H1 (cell line): ENCODE measurements around the gene TRAF3IP3. TPM values are rescaled to one million over a fixed set of nuclear protein-coding genes. Genes with fewer than 3 reads are reported as not detected.

Experiments used
- CTCF ChIA-PET: fragments of 300-600 bp; sonication (Branson Sonifier 250); formaldehyde crosslinking; loops from one replicate; lab custom pipeline; 2021; ENCODE audit not compliant: partially characterized antibody; lab: Charles Lee
- POLR2A ChIA-PET: fragments of 300-600 bp; sonication (Branson Sonifier 250); formaldehyde crosslinking; loops from one replicate; lab custom pipeline; 2021; ENCODE audit warnings: inconsistent platforms; ENCODE audit not compliant: partially characterized antibody; lab: Charles Lee
- DNase-seq, 2 experiments: peaks; one replicate each; pipeline versions ENCODE4 v3.0.0 to v3.0.0-alpha.2; 2010 to 2022; ENCODE audit warnings: low spot score in 2 of 2, low read depth in 1 of 2, mixed read lengths in 1 of 2
- FAIRE-seq: peaks from 2 replicates; lab custom pipeline; 2011; peaks lifted over from hg19 to GRCh38; lab: Jason Lieb, UNC
- H2AFZ ChIP-seq: 2 replicates; pipeline ENCODE4 v1.8.1; 2012; ENCODE audit warnings: low read length, inconsistent platforms
- H2AK5ac ChIP-seq: 2 replicates; pipeline ENCODE4 v1.6.1; 2013; ENCODE audit warnings: low read depth, low read length
- H2BK120ac ChIP-seq: replicated peaks from 2 replicates; pipeline ENCODE3; 2013; ENCODE audit warnings: low read depth, low read length, inconsistent platforms
- H2BK12ac ChIP-seq: 2 replicates; pipeline ENCODE4 v1.6.1; 2013; ENCODE audit warnings: low read depth, low read length
- H2BK15ac ChIP-seq: 2 replicates; pipeline ENCODE4 v1.6.1; 2013; ENCODE audit warnings: low read length
- H2BK20ac ChIP-seq: 2 replicates; pipeline ENCODE4 v1.6.1; 2013; ENCODE audit warnings: low read length
- H2BK5ac ChIP-seq: 2 replicates; pipeline ENCODE4 v1.6.1; 2013; ENCODE audit warnings: low read depth, low read length
- H3K14ac ChIP-seq: 2 replicates; pipeline ENCODE4 v1.6.1; 2013; ENCODE audit warnings: inconsistent platforms; ENCODE audit not compliant: insufficient read length
- H3K18ac ChIP-seq: 2 replicates; pipeline ENCODE4 v1.6.1; 2013; ENCODE audit warnings: low read length; ENCODE audit errors: extremely low read depth
- H3K23ac ChIP-seq: 2 replicates; pipeline ENCODE4 v1.6.1; 2013; ENCODE audit warnings: inconsistent platforms; ENCODE audit not compliant: insufficient read length
- H3K23me2 ChIP-seq: 2 replicates; pipeline ENCODE4 v1.6.1; 2013; ENCODE audit warnings: low read depth, low read length
- H3K27ac ChIP-seq: 2 replicates; pipeline ENCODE4 v1.6.1; 2011; ENCODE audit warnings: low read depth, low read length, inconsistent platforms
- H3K27me3 ChIP-seq, 4 experiments: replicated peaks in 1 of 4; 1 replicate in 1 of 4; 2 replicates in 3 of 4; pipeline versions ENCODE4 v1.6.1 to v1.8.1; 2011 to 2013; ENCODE audit warnings: low read length in 3 of 4, mild to moderate bottlenecking in 3 of 4, inconsistent platforms in 2 of 4, mixed read lengths in 2 of 4, moderate library complexity in 1 of 4; ENCODE audit not compliant: control insufficient read depth in 3 of 4, insufficient read depth in 3 of 4; ENCODE audit errors: extremely low read depth in 1 of 4
- H3K36me3 ChIP-seq, 4 experiments: 2 replicates each; pipeline versions ENCODE4 v1.6.1 to v1.8.1; 2011 to 2013; ENCODE audit warnings: mild to moderate bottlenecking in 4 of 4, low read length in 3 of 4, moderate library complexity in 2 of 4, control low read depth in 1 of 4, inconsistent platforms in 1 of 4; ENCODE audit not compliant: insufficient read depth in 4 of 4, control insufficient read depth in 2 of 4
- H3K4ac ChIP-seq: replicated peaks from 2 replicates; pipeline ENCODE3; 2013; ENCODE audit warnings: low read length, low read depth, mixed read lengths, inconsistent platforms; ENCODE audit not compliant: insufficient read length
- H3K4me1 ChIP-seq, 4 experiments: replicated peaks in 1 of 4; 1 replicate in 1 of 4; 2 replicates in 3 of 4; pipeline versions ENCODE4 v1.6.1 to v1.8.1; 2011 to 2013; ENCODE audit warnings: low read length in 3 of 4, inconsistent platforms in 2 of 4, mixed read lengths in 1 of 4; ENCODE audit not compliant: insufficient read depth in 4 of 4, control insufficient read depth in 3 of 4
- H3K4me2 ChIP-seq, 2 experiments: 2 replicates each; pipeline versions ENCODE4 v1.6.1 to v1.8.1; 2011 to 2013; ENCODE audit warnings: low read depth in 2 of 2, low read length in 2 of 2, control low read depth in 1 of 2, inconsistent platforms in 1 of 2, mild to moderate bottlenecking in 1 of 2; ENCODE audit not compliant: insufficient read depth in 1 of 2
- H3K4me3 ChIP-seq, 4 experiments: fragments of 200-600, 300-600 bp in 1 of 4; sonication (generic), shearing (Covaris generic), sonication (Bioruptor Twin) in 1 of 4; 2 replicates each; pipeline versions ENCODE4 v1.5.1 to v1.8.1; 2011 to 2016; ENCODE audit warnings: low read length in 4 of 4, low read depth in 3 of 4, control low read depth in 2 of 4, inconsistent platforms in 2 of 4, mild to moderate bottlenecking in 2 of 4, mixed read lengths in 1 of 4, moderate library complexity in 1 of 4; ENCODE audit not compliant: insufficient read depth in 2 of 4; ENCODE audit errors: extremely low read depth in 1 of 4
- H3K56ac ChIP-seq: replicated peaks from 2 replicates; pipeline ENCODE3; 2013; ENCODE audit warnings: low read depth, mild to moderate bottlenecking, mixed read lengths, low read length, inconsistent platforms; ENCODE audit not compliant: insufficient read length
- H3K79me1 ChIP-seq: 2 replicates; pipeline ENCODE4 v1.6.1; 2013; ENCODE audit warnings: low read depth, low read length, control low read depth
- H3K79me2 ChIP-seq, 2 experiments: 2 replicates each; pipeline versions ENCODE4 v1.6.1 to v1.8.1; 2012 to 2013; ENCODE audit warnings: low read length in 2 of 2, mild to moderate bottlenecking in 2 of 2, inconsistent platforms in 1 of 2; ENCODE audit not compliant: insufficient read depth in 2 of 2, control insufficient read depth in 1 of 2
- H3K9ac ChIP-seq, 4 experiments: replicated peaks in 1 of 4; 1 replicate in 1 of 4; 2 replicates in 3 of 4; pipeline versions ENCODE4 v1.6.1 to v1.8.1; 2011 to 2013; ENCODE audit warnings: low read depth in 3 of 4, low read length in 3 of 4, control low read depth in 2 of 4, mild to moderate bottlenecking in 2 of 4, moderate library complexity in 2 of 4, inconsistent platforms in 1 of 4; ENCODE audit errors: extremely low read depth in 1 of 4
- H3K9me3 ChIP-seq, 2 experiments: 2 replicates each; pipeline versions ENCODE4 v1.6.1 to v1.8.1; 2012 to 2013; ENCODE audit warnings: mild to moderate bottlenecking in 2 of 2, moderate library complexity in 2 of 2, control low read depth in 1 of 2, inconsistent platforms in 1 of 2, low read depth in 1 of 2, low read length in 1 of 2, mixed read lengths in 1 of 2; ENCODE audit not compliant: insufficient read depth in 2 of 2
- H4K20me1 ChIP-seq, 2 experiments: replicated peaks in 1 of 2; 2 replicates each; pipeline versions ENCODE3 to v1.8.1; 2011 to 2013; ENCODE audit warnings: inconsistent platforms in 2 of 2, low read length in 2 of 2, mild to moderate bottlenecking in 1 of 2; ENCODE audit not compliant: insufficient read depth in 2 of 2, control insufficient read depth in 1 of 2
- H4K5ac ChIP-seq: 2 replicates; pipeline ENCODE4 v1.6.1; 2013; ENCODE audit warnings: low read length, low read depth, mixed read lengths, inconsistent platforms; ENCODE audit not compliant: insufficient read length
- H4K8ac ChIP-seq: 2 replicates; pipeline ENCODE4 v1.8.0; 2013; ENCODE audit warnings: mild to moderate bottlenecking, moderate library complexity, low read length, inconsistent platforms; ENCODE audit not compliant: insufficient read depth; ENCODE audit errors: extremely low read depth
- H4K91ac ChIP-seq: replicated peaks from 2 replicates; pipeline ENCODE3; 2013; ENCODE audit warnings: low read length, mixed read lengths, inconsistent platforms; ENCODE audit not compliant: insufficient read length
- MAX ChIP-seq: IDR thresholded peaks from 2 replicates; pipeline ENCODE4 v1.6.1; 2012; ENCODE audit warnings: inconsistent platforms
- RBBP5 ChIP-seq: IDR thresholded peaks from 2 replicates; pipeline ENCODE4 v1.7.1; 2012; ENCODE audit warnings: low read depth, mild to moderate bottlenecking, inconsistent platforms, low read length, moderate library complexity, borderline replicate concordance
- WGBS, 2 experiments: shearing (Covaris generic) in 1 of 2; methylation state at CpG; one replicate each; pipeline versions ENCODE4 v1.1.6 to v1.1.7; 2013 to 2015; ENCODE audit warnings: low lambda C conversion rate in 2 of 2, mixed read lengths in 2 of 2, inconsistent platforms in 1 of 2, low coverage in 1 of 2, missing lambda C conversion rate in 1 of 2; ENCODE audit not compliant: insufficient replicate concordance in 2 of 2, insufficient coverage in 1 of 2, insufficient read length in 1 of 2; ENCODE audit errors: extremely low coverage in 1 of 2, missing lambda C conversion rate in 1 of 2; 5-methylcytosine and 5-hydroxymethylcytosine counted together
- polyA plus RNA-seq, 7 experiments: library from polyadenylated mRNA; depleted of rRNA in 3 of 7; stranded (reverse) in 5 of 7; unstranded in 2 of 7; fragments of >200 nt in 5 of 7; fragments of 200-250 nt in 2 of 7; gene quantifications; 1 replicate in 5 of 7; 2 replicates in 1 of 7; 4 replicates in 1 of 7; pipeline versions ENCODE4 v1.2.1 to v1.2.3, GENCODE V29; 2011 to 2013; ENCODE audit warnings: missing spikeins in 2 of 7, mixed read lengths in 2 of 7
- total RNA-seq: library from RNA; stranded (reverse); fragmentation: NEBNext Ultra II Directional; extraction: Animal tissue kit (Norgen Biotek cat#: 25700); gene quantifications from 2 replicates; pipeline ENCODE4 v1.2.1, GENCODE V29; 2021

TRAF3IP3 gene
- total and polyA plus RNA-seq, 2 of the 8 experiments (the other 6 are each of a cell fraction or from before 2014, with no cell fraction given): not detected

- no peak overlapping the region for H4K5ac ChIP-seq
Measured at GRCh38 chr1:209728466-209728865, 27.4 kb upstream of the TRAF3IP3 start.

More at GRCh38 chr1:209728466-209728865, 27.4 kb upstream of the TRAF3IP3 start:
- CTCF ChIA-PET: interaction anchor here (0.8 to 5.3 kb wide), 9 partner anchors 8 to 526 kb away, joined by 3 to 31 read pairs (median 4); no protein-coding TSS in a partner anchor
- POLR2A ChIA-PET: no interaction called here
- no peak overlapping the region for H2BK5ac ChIP-seq
- TF ChIP-seq MAX (no peak), RBBP5 (no peak)
- no peak overlapping the region for H2AFZ ChIP-seq
- H3K4me1 ChIP-seq: no peaks in the 10 kb centered on the region
- no peak overlapping the region for H3K4me2 ChIP-seq
- H3K9me3 ChIP-seq: no peaks in the 10 kb centered on the region
- no peaks in the 10 kb centered on the region; the same call in 1 of the 2 replicates for H3K23me2 ChIP-seq
- H3K27ac ChIP-seq: no peak overlapping the region
- no peak overlapping the region for H2BK120ac ChIP-seq
- no peaks in the 10 kb centered on the region for H3K79me2 ChIP-seq
- H3K18ac ChIP-seq: no peak overlapping the region
- H2BK20ac ChIP-seq: no peak overlapping the region
- no peak overlapping the region for H2BK12ac ChIP-seq
- no peak overlapping the region for H3K4ac ChIP-seq
- no peak overlapping the region for H4K8ac ChIP-seq
- FAIRE-seq (no peak), DNase-seq (no peak)
- no peak overlapping the region for H3K56ac ChIP-seq
- no peak overlapping the region for H3K14ac ChIP-seq
- H3K23ac ChIP-seq: no peak overlapping the region
- WGBS, 2 experiments: 92% methylated on average over 1 of the region's 1 CpG; no CpG with 5 or more reads in 1 of the 2 experiments
- no peak overlapping the region for H2AK5ac ChIP-seq
- H4K91ac ChIP-seq: no peak overlapping the region
- no peak overlapping the region for H3K9ac ChIP-seq
- no peaks in the 10 kb centered on the region for H3K79me1 ChIP-seq
- H3K4me3 ChIP-seq: no peak overlapping the region
- H4K20me1 ChIP-seq: no peaks in the 10 kb centered on the region
- H2BK15ac ChIP-seq: no peak overlapping the region
- H3K36me3 ChIP-seq: no peaks in the 10 kb centered on the region
- H3K27me3 ChIP-seq: no peaks in the 10 kb centered on the region
